NCI-H128 (cell line): ENCODE results near the gene SH3YL1.

Experiments used
- DNase-seq: peaks from one replicate; lab custom pipeline; 2025; ENCODE audit not compliant: unreplicated experiment; lab: John Stamatoyannopoulos, UW

The SH3YL1 gene

GRCh38 chr2:263774-264492 lies at the start of gene SH3YL1:
TSS of gene SH3YL1 (minus strand) at chr2:264032. CDS start at chr2:263984, 48 bp downstream.
- DNase-seq, result no peak

GRCh38 chr2:310994-311393 lies 47.2 kb upstream of the SH3YL1 start:
- DNase-seq, result no peak

GRCh38 chr2:309954-310510 lies 46.2 kb upstream of the SH3YL1 start:
- DNase-seq, result no peak

GRCh38 chr2:309148-309953 lies 45.5 kb upstream of the SH3YL1 start:
- no peak for DNase-seq

GRCh38 chr2:305366-305765 lies 41.5 kb upstream of the SH3YL1 start:
- no peak for DNase-seq

GRCh38 chr2:296354-296753 lies 32.5 kb upstream of the SH3YL1 start:
- no peak for DNase-seq

- DNase-seq, result no peak
These were observed 31.3 kb upstream of the SH3YL1 start for GRCh38 chr2:295090-295489.

- DNase-seq, result peak; percentile 14
These were observed 26.4 kb upstream of the SH3YL1 start for GRCh38 chr2:290090-290722.

GRCh38 chr2:289362-290089 lies 25.7 kb upstream of the SH3YL1 start:
- DNase-seq, result no peak

GRCh38 chr2:288758-289361 lies 25.0 kb upstream of the SH3YL1 start:
- DNase-seq, result no peak

GRCh38 chr2:287911-288757 lies 24.3 kb upstream of the SH3YL1 start, which contains the start of gene ALKAL2:
TSS of gene ALKAL2 (minus strand) at chr2:288091. CDS start at chr2:287835, 256 bp downstream.
- no peak for DNase-seq

- no peak for DNase-seq
These were observed 23.6 kb upstream of the SH3YL1 start for GRCh38 chr2:287471-287885.

GRCh38 chr2:286774-287392 lies 23.1 kb upstream of the SH3YL1 start:
- DNase-seq, result no peak

- no peak for DNase-seq
These were observed 22.2 kb upstream of the SH3YL1 start for GRCh38 chr2:286035-286434.

- no peak for DNase-seq
These were observed 21.7 kb upstream of the SH3YL1 start for GRCh38 chr2:285531-285930.

GRCh38 chr2:284896-285492 lies 21.2 kb upstream of the SH3YL1 start:
- DNase-seq, result no peak

GRCh38 chr2:283996-284794 lies 20.4 kb upstream of the SH3YL1 start:
- no peak for DNase-seq
